ENCODE results near the gene NTM.

DNA sequence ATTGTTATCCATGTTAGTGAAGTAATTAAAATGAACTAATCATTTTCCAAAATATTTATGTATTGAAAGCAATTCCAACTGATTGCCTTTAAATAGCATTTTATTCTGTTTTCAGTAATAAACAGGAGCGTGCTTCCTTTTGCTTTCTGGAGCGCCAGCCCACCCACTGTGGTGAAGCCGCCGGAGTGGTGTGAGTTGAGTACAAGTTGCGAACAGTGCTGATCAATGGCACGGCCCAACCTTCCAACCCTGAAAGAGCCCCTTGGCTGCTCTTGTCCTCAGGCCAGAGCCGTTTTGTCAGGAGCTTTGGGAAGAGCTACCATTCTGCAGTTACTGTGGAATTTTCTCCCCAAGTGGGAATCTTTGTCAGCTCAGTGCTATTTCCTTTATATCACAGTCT lies 42.8 kb downstream of the NTM start:
- no peak for TF ChIP-seq POLR2AphosphoS5 (IDR thresholded peaks at IDR 0.05; ENCODE audit: low read depth)
- TF ChIP-seq, protein P1, sequence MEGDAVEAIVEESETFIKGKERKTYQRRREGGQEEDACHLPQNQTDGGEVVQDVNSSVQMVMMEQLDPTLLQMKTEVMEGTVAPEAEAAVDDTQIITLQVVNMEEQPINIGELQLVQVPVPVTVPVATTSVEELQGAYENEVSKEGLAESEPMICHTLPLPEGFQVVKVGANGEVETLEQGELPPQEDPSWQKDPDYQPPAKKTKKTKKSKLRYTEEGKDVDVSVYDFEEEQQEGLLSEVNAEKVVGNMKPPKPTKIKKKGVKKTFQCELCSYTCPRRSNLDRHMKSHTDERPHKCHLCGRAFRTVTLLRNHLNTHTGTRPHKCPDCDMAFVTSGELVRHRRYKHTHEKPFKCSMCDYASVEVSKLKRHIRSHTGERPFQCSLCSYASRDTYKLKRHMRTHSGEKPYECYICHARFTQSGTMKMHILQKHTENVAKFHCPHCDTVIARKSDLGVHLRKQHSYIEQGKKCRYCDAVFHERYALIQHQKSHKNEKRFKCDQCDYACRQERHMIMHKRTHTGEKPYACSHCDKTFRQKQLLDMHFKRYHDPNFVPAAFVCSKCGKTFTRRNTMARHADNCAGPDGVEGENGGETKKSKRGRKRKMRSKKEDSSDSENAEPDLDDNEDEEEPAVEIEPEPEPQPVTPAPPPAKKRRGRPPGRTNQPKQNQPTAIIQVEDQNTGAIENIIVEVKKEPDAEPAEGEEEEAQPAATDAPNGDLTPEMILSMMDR (IDR thresholded peaks at IDR 0.05; ENCODE audit: insufficient read depth, low read length), result no peak
